Cardiac fibroblast (primary cell): Measurements from ENCODE around the gene RHO.

ENCODE experiments used
- DNase-seq, 2 donors: peaks; one replicate each; pipeline versions ENCODE4 v3.0.0 to v3.0.0-alpha.2; 2010; ENCODE audit warnings: low read depth in 2 of 2
- H3K4me3 ChIP-seq, 2 donors: replicated peaks in 1 of 2; 1 replicate in 1 of 2; 2 replicates in 1 of 2; pipeline ENCODE4 v1.5.1; 2011; ENCODE audit warnings: low read depth in 2 of 2, low read length in 2 of 2, mild to moderate bottlenecking in 2 of 2, moderate library complexity in 1 of 2
- CTCF ChIP-seq: IDR thresholded peaks from one replicate; pipeline ENCODE4 v1.5.1; 2011; ENCODE audit warnings: low read depth, mild to moderate bottlenecking, low read length, inconsistent platforms

Gene RHO

GRCh38 chr3:129558081-129558771 lies 29.8 kb downstream of the RHO start:
- DNase-seq: no peak
- TF ChIP-seq CTCF: no peak
- H3K4me3 ChIP-seq: no peak overlapping the region

DNA sequence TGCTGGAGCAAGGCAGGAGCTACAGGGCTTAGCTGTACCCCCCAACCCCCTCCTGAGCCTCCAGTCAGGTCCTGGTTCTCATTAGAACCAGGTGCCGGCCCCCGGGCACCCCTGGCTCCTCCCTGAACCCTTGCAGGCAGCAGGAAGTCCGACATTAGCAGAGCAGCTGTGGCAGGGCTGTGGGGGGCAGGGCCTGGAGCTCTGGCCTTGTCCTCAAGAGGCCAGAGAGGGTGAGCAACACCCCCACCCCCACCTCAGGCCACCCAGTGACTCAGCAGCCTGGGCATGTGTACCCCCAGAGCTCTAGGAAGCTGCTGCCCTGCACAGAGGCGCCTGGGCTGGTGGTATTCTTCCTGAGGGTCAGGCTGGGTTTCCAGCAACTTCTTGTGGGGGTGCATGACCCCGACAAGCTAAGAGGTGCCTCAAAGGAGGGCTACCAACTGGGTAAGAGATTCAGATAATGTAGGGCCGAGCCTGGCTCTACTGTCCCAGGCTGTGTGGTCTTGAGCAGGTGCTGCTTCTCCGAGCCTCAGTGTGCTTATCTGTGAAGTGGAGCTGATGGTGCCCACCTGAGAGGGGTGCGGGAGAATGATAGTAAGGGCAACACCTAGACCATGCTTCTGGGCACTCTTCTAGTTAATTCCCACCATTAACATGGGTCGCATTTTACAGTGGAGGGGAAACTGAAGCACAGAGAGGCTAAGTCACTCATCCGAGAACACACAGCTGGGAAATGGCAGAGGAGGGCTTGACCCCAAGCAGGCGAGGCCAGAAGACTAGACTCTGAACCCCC lies 30.5 kb downstream of the RHO start:
- H3K4me3 ChIP-seq: no peak overlapping the region
- TF ChIP-seq CTCF: no peak
- peak; percentile 78 to 84 for DNase-seq

GRCh38 chr3:129559565-129560079 lies 31.2 kb downstream of the RHO start:
- DNase-seq: no peak
- no peak overlapping the region for H3K4me3 ChIP-seq
- no peak for TF ChIP-seq CTCF

- H3K4me3 ChIP-seq: peak overlapping the region in 1 of 2 donors; percentile 7
- DNase-seq: peak; percentile 64 to 86
- TF ChIP-seq CTCF: no peak
Measured at GRCh38 chr3:129560269-129560787, 31.9 kb downstream of the RHO start.

DNA sequence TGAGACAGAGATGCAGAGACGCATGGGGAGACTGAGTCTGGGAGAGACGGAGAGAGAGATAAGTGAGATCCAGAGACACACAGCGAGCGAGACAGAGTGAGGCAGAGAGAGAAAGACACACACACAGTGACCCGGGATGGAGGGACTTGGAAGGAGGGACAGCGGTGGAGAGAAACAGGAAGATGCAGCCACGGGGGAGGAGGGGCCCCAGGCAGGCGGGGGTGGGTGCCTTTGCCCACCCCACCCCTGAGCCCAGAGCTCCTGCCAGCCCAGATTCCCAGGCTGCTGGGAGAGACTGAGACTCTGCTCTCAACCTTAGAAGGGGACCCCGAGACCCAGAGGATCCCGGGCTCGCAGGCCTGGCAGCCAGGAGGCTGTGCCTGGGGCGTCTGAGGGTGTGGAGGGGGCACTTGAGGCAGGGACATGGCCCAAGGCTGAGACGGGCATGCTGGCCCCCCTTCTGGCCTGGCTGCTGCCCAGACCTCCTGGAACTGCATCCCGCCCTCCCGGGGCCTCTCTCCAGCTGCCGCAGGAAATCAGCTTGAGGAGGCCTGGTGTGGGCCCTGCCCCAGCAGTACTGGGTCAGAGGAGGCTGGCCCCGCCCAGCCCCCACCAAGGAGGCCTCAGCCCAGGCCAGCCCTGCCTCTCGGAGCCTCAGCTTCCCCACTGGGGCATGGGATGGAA lies 32.6 kb downstream of the RHO start:
- TF ChIP-seq CTCF: no peak
- H3K4me3 ChIP-seq: no peak overlapping the region
- DNase-seq: peak; percentile 84 to 95

GRCh38 chr3:129561619-129562248 lies 33.3 kb downstream of the RHO start:
- H3K4me3 ChIP-seq: no peak overlapping the region
- no peak for TF ChIP-seq CTCF
- DNase-seq: no peak
